Choroid plexus epithelial cell (primary cell): ENCODE results near the gene OLR1.

Source experiments
- DNase-seq: peaks from one replicate; pipeline ENCODE4 v3.0.0-alpha.2; 2010; ENCODE audit warnings: low read depth
- H3K4me3 ChIP-seq: 2 replicates; pipeline ENCODE4 v1.5.1; 2011; ENCODE audit warnings: low read depth, mild to moderate bottlenecking, control low read depth, low read length, moderate library complexity
- TF ChIP-seq, protein P1 (sequence below): conservative IDR thresholded peaks from 2 replicates; pipeline ENCODE4 v1.5.1; 2011; ENCODE audit warnings: low read depth, mild to moderate bottlenecking, control low read depth, inconsistent platforms, low read length, moderate library complexity

The OLR1 gene

DNA sequence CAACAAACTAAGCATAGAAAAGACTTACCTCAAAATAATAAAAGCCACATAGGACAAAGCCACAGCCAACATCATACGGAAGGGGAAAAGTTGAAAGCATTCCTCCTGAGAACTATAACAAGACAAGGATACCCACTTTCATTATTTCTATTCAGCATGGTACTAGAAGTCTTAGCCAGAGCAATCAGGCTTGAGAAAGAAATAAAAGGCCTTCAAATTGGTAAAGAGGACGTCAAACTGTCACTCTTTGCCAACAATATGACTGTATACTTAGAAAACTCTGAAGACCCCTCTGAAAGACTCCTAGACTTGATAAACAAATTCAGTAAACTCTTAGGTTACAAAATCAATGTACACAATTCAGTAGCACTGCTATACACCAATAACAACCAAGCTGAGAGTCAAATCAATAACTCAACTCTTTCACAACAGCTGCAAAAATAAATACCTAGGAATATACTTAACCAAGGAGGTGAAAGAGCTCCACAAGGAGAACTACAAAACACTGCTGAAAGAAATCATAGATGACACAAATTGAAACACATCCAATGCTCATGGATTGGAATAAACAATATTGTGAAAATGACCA is 61.6 kb downstream of the OLR1 start:
- TF ChIP-seq, protein P1, sequence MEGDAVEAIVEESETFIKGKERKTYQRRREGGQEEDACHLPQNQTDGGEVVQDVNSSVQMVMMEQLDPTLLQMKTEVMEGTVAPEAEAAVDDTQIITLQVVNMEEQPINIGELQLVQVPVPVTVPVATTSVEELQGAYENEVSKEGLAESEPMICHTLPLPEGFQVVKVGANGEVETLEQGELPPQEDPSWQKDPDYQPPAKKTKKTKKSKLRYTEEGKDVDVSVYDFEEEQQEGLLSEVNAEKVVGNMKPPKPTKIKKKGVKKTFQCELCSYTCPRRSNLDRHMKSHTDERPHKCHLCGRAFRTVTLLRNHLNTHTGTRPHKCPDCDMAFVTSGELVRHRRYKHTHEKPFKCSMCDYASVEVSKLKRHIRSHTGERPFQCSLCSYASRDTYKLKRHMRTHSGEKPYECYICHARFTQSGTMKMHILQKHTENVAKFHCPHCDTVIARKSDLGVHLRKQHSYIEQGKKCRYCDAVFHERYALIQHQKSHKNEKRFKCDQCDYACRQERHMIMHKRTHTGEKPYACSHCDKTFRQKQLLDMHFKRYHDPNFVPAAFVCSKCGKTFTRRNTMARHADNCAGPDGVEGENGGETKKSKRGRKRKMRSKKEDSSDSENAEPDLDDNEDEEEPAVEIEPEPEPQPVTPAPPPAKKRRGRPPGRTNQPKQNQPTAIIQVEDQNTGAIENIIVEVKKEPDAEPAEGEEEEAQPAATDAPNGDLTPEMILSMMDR = no peak
- no peak for DNase-seq
- no peak overlapping the region for H3K4me3 ChIP-seq
